ENCODE data around the gene CELF2. TPM values are rescaled to one million over a fixed set of nuclear protein-coding genes. Genes with fewer than 3 reads are reported as not detected.

The CELF2 gene
- total RNA-seq, 1 donor from 2014 or later, result 3.8 TPM

DNA sequence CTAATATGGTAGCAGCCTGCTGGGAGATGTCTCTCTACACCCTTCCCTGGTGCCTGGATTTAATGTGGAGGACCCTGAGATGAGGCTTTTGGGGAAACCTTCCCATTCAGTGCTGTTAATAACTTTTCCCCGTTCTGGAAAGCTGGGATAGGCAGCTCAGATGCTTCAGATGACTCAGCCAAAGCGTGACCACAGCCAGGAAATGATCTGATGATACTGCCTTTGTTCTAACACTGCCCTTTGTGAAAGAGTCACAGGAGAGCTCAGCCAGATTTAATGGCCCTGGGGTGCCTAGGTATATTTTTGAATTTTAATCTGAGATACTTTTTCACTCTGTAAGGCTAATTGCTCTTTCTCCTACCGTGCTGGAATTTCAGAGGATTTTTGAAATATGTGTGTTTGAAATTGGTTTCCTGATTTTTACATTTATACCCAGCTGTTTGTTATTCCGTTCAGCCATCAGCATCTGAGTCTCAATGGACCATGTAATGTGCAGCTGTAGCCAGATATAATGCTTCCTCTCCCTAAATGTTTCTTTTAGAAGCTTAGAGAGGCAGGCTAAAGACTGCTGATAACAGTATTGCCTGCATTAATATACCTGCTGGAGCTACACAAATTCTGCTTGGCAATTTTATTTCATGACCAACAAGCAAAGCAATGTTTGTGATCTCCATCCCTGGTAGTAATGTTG, 17.8 kb downstream of the CELF2 start:
- no peaks in the 10 kb centered on the region for H3K36me3 Mint-ChIP-seq (ENCODE audit: insufficient read depth)
- H3K27ac Mint-ChIP-seq, result no peak overlapping the region

GRCh38 chr10:11036424-11037011, 18.8 kb downstream of the CELF2 start:
- Mint-ChIP-seq H3K27ac (no peak overlapping the region), H3K4me3 (ENCODE audit: low read depth) (no peak overlapping the region), H3K36me3 (ENCODE audit: insufficient read depth) (no peaks in the 10 kb centered on the region), H3K27me3 (peaks cover 75% of the 10 kb centered on the region), H3K9me3 (ENCODE audit: low read depth) (no peaks in the 10 kb centered on the region), H3K4me1 (ENCODE audit: low read depth) (peaks cover 16% of the 10 kb centered on the region)
- DNase-seq (ENCODE audit: low spot score, unreplicated experiment), result peak; percentile 34
- TF ChIP-seq, protein P1, sequence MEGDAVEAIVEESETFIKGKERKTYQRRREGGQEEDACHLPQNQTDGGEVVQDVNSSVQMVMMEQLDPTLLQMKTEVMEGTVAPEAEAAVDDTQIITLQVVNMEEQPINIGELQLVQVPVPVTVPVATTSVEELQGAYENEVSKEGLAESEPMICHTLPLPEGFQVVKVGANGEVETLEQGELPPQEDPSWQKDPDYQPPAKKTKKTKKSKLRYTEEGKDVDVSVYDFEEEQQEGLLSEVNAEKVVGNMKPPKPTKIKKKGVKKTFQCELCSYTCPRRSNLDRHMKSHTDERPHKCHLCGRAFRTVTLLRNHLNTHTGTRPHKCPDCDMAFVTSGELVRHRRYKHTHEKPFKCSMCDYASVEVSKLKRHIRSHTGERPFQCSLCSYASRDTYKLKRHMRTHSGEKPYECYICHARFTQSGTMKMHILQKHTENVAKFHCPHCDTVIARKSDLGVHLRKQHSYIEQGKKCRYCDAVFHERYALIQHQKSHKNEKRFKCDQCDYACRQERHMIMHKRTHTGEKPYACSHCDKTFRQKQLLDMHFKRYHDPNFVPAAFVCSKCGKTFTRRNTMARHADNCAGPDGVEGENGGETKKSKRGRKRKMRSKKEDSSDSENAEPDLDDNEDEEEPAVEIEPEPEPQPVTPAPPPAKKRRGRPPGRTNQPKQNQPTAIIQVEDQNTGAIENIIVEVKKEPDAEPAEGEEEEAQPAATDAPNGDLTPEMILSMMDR (IDR thresholded peaks at IDR 0.05; ENCODE audit: unreplicated experiment), result peak; percentile 81

More for the DNA sequence above, 17.8 kb downstream of the CELF2 start:
- no peaks in the 10 kb centered on the region for H3K9me3 Mint-ChIP-seq (ENCODE audit: low read depth)
- peaks cover 78% of the 10 kb centered on the region for H3K27me3 Mint-ChIP-seq
- TF ChIP-seq, protein P1 (IDR thresholded peaks at IDR 0.05; ENCODE audit: unreplicated experiment), result no peak
- peaks cover 16% of the 10 kb centered on the region for H3K4me1 Mint-ChIP-seq (ENCODE audit: low read depth)
- no peak for DNase-seq (ENCODE audit: low spot score, unreplicated experiment)
- no peak overlapping the region for H3K4me3 Mint-ChIP-seq (ENCODE audit: low read depth)

DNA sequence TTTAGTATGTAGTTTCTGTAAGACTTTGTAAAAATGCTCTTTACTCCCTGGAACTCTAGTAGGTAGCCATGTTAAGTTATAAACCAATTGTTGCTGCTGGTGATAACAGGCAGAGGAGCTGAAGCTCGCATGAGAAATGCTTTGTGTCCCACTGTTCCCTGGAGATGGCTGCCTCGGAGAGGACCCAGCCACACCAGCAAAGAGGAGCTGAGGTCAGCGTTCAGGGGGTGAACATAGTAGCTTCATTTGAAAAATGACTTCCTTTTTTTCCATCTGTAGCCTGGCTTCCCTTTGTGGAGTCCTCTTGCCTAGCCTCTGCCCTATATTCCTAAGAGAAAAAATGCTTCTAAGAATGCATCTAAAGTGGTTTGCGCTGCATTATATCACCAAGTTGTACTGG, 20.3 kb downstream of the CELF2 start:
- TF ChIP-seq, protein P1 (IDR thresholded peaks at IDR 0.05; ENCODE audit: unreplicated experiment), result no peak
- DNase-seq (ENCODE audit: low spot score, unreplicated experiment), result no peak
- Mint-ChIP-seq H3K27me3 (peaks cover 76% of the 10 kb centered on the region), H3K27ac (no peak overlapping the region), H3K4me1 (ENCODE audit: low read depth) (peaks cover 16% of the 10 kb centered on the region), H3K4me3 (ENCODE audit: low read depth) (no peak overlapping the region), H3K9me3 (ENCODE audit: low read depth) (no peaks in the 10 kb centered on the region), H3K36me3 (ENCODE audit: insufficient read depth) (no peaks in the 10 kb centered on the region)

DNA sequence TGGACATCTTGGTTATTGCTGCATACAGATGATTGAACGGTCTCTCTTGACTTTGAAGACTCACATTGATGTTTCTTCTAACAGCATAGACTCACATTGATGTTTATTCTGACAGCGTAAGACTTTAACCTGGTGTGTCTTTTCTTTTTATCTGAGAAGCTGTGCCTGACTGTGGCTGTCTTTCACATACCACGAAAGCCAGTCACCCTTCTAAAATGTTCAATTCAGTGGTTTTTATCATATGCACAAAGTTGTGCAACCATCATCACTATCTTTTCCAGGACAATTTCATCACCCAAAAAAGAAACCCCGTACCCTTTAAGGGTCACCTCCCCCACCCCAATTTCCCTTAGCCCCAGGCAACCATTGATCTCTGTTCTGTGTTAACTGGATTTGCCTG, 24.7 kb downstream of the CELF2 start:
- no peaks in the 10 kb centered on the region for H3K36me3 Mint-ChIP-seq (ENCODE audit: insufficient read depth)
- TF ChIP-seq, protein P1 (IDR thresholded peaks at IDR 0.05; ENCODE audit: unreplicated experiment), result no peak
- H3K27ac Mint-ChIP-seq, result no peak overlapping the region

GRCh38 chr10:11043039-11043438, 25.4 kb downstream of the CELF2 start:
- TF ChIP-seq, protein P1 (IDR thresholded peaks at IDR 0.05; ENCODE audit: unreplicated experiment), result no peak
- no peaks in the 10 kb centered on the region for H3K9me3 Mint-ChIP-seq (ENCODE audit: low read depth)
- H3K27me3 Mint-ChIP-seq, result peaks cover 69% of the 10 kb centered on the region
- no peak for DNase-seq (ENCODE audit: low spot score, unreplicated experiment)
- H3K27ac Mint-ChIP-seq, result no peak overlapping the region
- H3K36me3 Mint-ChIP-seq (ENCODE audit: insufficient read depth), result no peaks in the 10 kb centered on the region
- peaks cover 4% of the 10 kb centered on the region for H3K4me1 Mint-ChIP-seq (ENCODE audit: low read depth)
- H3K4me3 Mint-ChIP-seq (ENCODE audit: low read depth), result no peak overlapping the region

More for the DNA sequence above, 24.7 kb downstream of the CELF2 start:
- no peak for DNase-seq (ENCODE audit: low spot score, unreplicated experiment)
- Mint-ChIP-seq H3K4me1 (ENCODE audit: low read depth) (peaks cover 4% of the 10 kb centered on the region), H3K4me3 (ENCODE audit: low read depth) (no peak overlapping the region), H3K27me3 (peaks cover 72% of the 10 kb centered on the region), H3K9me3 (ENCODE audit: low read depth) (no peaks in the 10 kb centered on the region)
